ENCODE data around the gene SLU7.

GRCh38 chr5:160457252-160457651, 38.4 kb upstream of the SLU7 start:
- TF ChIP-seq CTCF (IDR thresholded peaks at IDR 0.05; ENCODE audit: insufficient read depth, low read depth, low read length) (no peak), EZH2 (IDR thresholded peaks at IDR 0.05; ENCODE audit: insufficient read depth, low read length) (no peak)
